ENCODE data around the gene PINLYP. TPM values are rescaled to one million over a fixed set of nuclear protein-coding genes. Genes with fewer than 3 reads are reported as not detected.
A peak's percentile ranks its signal among the peaks of the same experiment; 100 is the strongest.
"Not testable (repeated sequence)": the region's sequence is repeated elsewhere in the genome, so short reads cannot be mapped to it uniquely, and the experiment has no call there.

PINLYP gene
- total RNA-seq, 1 donor from 2014 or later: 2.5 TPM

GRCh38 chr19:43575955-43576878 is 616 bp downstream of the PINLYP start:
- DNase-seq (ENCODE audit: extremely low read depth, low read depth, low spot score): no peak

- DNase-seq (ENCODE audit: extremely low read depth, low read depth, low spot score): no peak
Measured at GRCh38 chr19:43578787-43579186, 3.2 kb downstream of the PINLYP start.

GRCh38 chr19:43581467-43581866 is 5.9 kb downstream of the PINLYP start:
- no peak for DNase-seq (ENCODE audit: extremely low read depth, low read depth, low spot score)

DNA sequence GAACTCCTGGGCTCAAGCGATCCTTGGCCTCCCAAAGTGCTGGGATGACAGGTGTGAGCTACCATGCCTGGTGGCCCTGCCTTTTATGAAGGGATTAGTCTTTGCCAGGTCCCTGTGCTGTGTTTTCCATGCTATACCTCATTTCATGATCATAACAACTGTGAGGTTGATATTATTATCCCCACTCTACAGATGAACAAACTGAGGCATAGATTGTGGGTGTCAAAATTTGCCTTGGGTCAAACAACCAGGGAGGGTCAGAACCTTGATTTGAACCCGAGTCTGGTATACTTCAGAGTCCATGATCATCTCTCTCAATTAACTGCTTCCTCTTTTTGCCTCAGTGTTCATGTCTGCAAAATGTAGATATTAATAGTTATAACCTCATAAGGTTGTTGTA is 6.9 kb downstream of the PINLYP start:
- DNase-seq (ENCODE audit: extremely low read depth, low read depth, low spot score): no peak

GRCh38 chr19:43584484-43584883 is 8.9 kb downstream of the PINLYP start:
- DNase-seq (ENCODE audit: extremely low read depth, low read depth, low spot score): no peak

GRCh38 chr19:43586346-43586745 is 10.7 kb downstream of the PINLYP start:
- no peak for DNase-seq (ENCODE audit: extremely low read depth, low read depth, low spot score)

GRCh38 chr19:43587029-43587428 is 11.4 kb downstream of the PINLYP start:
- DNase-seq (ENCODE audit: extremely low read depth, low read depth, low spot score): not testable (repeated sequence)

- no peak for DNase-seq (ENCODE audit: extremely low read depth, low read depth, low spot score)
Measured at GRCh38 chr19:43589277-43589676, 13.7 kb downstream of the PINLYP start.

DNA sequence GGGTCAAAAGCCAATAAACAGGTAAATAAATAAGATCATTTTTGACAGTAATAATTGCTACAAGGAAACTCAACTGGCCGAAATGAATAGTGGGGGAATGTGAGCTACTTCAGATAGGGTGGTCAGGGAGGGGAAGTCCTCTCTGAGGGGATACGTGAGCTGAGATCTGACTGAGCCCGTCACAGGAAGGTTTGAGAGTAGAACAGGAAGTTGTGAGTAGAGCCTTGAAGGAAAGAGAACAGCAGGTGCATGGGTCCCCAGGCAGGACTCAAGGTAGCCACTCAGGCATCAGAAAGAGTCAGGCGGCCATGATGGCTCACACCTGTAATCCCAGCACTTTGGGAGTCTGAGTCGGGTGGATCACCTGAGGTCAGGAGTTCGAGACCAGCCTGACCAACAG is 14.1 kb downstream of the PINLYP start:
- no peak for DNase-seq (ENCODE audit: extremely low read depth, low read depth, low spot score)

DNA sequence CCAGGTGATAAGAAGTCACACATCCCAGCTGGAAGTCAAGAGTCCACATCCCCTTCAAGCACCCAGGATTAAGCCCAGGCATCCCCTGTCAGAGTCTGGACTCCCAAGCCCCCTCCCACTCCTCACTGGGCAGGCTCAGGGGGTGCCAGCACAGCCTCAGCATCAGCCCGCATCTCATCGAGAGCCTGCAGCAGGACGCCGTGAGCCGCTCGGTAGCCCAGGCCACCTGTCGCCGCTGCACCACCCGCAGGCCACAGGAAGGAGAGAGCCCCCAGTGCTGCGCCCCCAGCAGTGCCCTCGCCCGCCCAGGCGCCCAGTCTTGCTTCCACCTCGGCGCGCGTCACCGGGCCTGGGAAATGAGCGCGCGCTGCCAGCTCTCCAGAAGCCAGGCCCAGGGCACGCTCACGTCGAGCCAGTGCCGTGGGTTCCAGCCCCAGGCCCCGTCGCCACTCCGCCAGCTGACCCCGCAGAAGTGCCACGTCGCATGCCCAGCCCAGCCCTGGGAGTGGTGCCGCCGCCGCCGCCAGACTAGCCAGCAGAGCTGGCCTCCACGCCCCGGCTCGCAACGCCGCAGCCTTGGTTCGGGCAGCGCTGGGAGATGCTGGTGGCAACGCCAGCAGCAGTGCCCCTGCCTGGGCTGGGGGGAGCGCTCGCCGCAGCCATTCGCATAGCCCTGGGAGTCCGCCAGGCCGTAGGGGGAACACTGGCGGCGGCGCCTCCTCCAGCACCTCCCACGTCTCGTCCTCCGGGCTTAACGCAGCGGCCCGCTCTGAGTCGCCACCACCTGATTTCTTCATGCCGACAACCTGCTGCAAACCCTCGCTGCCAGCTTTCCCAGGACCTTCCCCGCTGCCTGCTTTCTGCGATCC is 16.5 kb downstream of the PINLYP start:
- DNase-seq (ENCODE audit: extremely low read depth, low read depth, low spot score): no peak

GRCh38 chr19:43592800-43593350 is 17.3 kb downstream of the PINLYP start:
- DNase-seq (ENCODE audit: extremely low read depth, low read depth, low spot score): no peak

DNA sequence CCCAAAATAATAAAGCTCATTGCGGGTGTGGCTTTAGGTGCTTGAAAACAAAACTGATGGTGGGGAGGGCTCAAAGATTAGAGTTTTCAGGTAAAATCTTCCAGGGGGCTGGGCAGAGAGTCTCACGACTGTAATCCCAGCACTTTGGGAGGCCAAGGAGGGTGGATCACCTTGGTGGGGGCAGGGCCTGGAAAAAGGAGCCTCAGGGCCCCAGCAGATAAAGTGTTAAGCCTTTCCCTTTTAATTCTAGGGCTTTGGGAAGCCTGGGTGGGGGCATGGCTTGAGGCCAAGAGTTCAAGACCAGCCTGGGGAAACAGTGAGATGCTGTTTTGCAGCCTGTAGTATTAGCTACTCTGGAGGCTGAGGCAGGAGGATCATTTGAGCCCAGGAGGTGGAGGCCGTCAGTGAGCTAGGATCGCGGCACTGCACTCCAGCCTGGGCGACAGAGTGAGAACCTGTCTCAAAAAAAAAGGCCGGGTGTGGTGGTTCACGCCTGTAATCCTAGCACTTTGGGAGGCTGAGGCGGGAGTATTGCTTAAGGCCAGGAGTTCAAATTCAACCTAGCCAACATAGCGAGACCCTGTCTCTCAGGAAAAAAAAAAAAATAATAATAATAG is 18.6 kb downstream of the PINLYP start:
- no peak for DNase-seq (ENCODE audit: extremely low read depth, low read depth, low spot score)

GRCh38 chr19:43594710-43595604 is 19.4 kb downstream of the PINLYP start:
- no peak for DNase-seq (ENCODE audit: extremely low read depth, low read depth, low spot score)

- DNase-seq (ENCODE audit: extremely low read depth, low read depth, low spot score): no peak
Measured at GRCh38 chr19:43595605-43595998, 20.0 kb downstream of the PINLYP start.

DNA sequence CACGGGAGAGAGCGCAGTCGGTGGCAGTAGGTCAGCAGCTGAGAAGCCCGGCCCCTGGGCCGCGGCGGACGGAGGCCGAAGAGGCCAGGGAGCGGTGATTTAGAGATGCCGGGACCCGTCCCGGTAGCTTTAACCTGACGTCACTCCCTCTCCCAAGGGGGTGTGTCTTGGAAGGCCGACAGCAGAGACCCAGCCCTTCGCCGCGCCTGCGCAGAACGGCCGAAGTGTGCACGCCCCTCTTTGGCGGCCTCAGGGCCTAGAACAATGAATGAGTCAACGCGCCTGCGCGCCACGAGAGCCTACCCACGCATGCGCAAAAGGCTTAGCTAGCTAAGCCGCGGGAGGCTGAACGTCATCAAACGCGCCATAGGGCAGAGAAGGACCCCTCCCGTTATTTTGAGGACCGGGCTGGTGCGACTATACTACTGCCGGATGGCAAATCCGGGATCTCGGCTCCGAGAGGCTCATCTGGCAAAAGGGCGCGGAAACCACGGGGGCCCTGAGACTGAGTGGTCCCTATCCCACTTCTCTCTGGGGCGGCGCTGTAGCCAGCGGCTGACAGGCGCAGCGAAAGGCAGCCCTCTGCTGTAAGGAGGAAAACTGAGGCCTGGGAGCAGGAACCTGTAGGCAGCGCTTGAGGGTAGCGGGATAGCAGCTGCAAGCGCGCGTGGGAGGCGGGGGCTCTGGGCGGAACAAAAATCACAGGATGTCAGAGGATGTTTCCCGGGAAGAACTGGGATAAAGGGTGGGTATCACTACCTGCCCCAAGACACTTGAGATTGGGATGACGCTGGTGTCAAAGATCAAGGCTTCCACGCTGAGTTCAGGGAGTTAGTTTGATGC is 20.6 kb downstream of the PINLYP start, which contains the start of the genes IRGQ and ZNF576:
IRGQ (minus strand) TSS at position 136 of the 843 bp plus-strand sequence. CDS start 796 bp downstream, outside the sequence.
ZNF576 (plus strand) TSS at position 597 of the 843 bp plus-strand sequence. CDS start 514 bp downstream, outside the sequence.
- DNase-seq (ENCODE audit: extremely low read depth, low read depth, low spot score): peak; percentile 97

- no peak for DNase-seq (ENCODE audit: extremely low read depth, low read depth, low spot score)
Measured at GRCh38 chr19:43596842-43597461, 21.4 kb downstream of the PINLYP start.

DNA sequence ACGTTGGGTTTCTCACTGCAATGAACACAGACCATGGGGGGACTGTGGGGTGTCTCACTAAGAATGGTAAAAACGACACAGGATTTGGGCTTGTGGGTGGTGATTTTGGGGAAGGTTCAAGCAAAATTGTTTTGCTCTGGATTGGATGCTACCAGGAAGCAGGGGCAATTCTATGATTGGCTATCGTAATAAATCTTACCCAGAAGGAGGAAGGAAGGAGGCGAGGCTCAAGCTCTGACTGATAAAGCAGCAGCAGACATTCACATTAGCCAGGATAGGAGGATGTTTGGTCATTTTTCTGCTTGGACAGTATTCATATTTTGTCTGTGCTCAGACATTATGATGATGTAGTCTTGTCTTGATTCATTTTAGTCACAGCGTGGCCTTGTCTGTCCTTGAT is 22.3 kb downstream of the PINLYP start:
- no peak for DNase-seq (ENCODE audit: extremely low read depth, low read depth, low spot score)
